WTC11 (cell line): ENCODE data around the gene PPP1R36. TPM values are rescaled to one million over a fixed set of nuclear protein-coding genes. Genes with fewer than 3 reads are reported as not detected.
A peak's percentile ranks its signal among the peaks of the same experiment; 100 is the strongest.
"Not testable (repeated sequence)": the region's sequence is repeated elsewhere in the genome, so short reads cannot be mapped to it uniquely, and the experiment has no call there.

Experiments used
- ATAC-seq: fragments of 200-7000 bp; cut with Tn5 transposase; 2 replicates; pipeline ENCODE4 v1.10.0; 2021; ENCODE audit warnings: mild to moderate bottlenecking, moderate library complexity
- CTCF ChIA-PET: fragments of 300-600 bp; sonication (Branson Sonifier 250); formaldehyde crosslinking; loops from one replicate; lab custom pipeline; 2021; ENCODE audit warnings: antibody characterized with exemption; lab: Charles Lee
- POLR2A ChIA-PET: fragments of 350-600 bp; sonication (Branson Sonifier 250); formaldehyde crosslinking; loops from one replicate; lab custom pipeline; 2021; ENCODE audit warnings: antibody characterized with exemption; lab: Charles Lee
- DNase-seq: peaks from one replicate; pipeline ENCODE4 v3.0.0; 2021; ENCODE audit warnings: low spot score
- H3K27ac Mint-ChIP-seq: 2 replicates; pipeline ENCODE4 v1.8.0; 2021; ENCODE audit warnings: mixed read lengths
- H3K27me3 Mint-ChIP-seq: 2 replicates; pipeline ENCODE4 v1.8.0; 2021; ENCODE audit warnings: low read depth, mild to moderate bottlenecking, moderate library complexity, mixed read lengths
- H3K36me3 Mint-ChIP-seq: 2 replicates; pipeline ENCODE4 v1.8.0; 2021; ENCODE audit warnings: mixed read lengths
- H3K4me1 Mint-ChIP-seq: 2 replicates; pipeline ENCODE4 v1.8.0; 2022; ENCODE audit warnings: mixed read lengths
- H3K4me3 Mint-ChIP-seq: 2 replicates; pipeline ENCODE4 v1.8.0; 2021; ENCODE audit warnings: mild to moderate bottlenecking, moderate library complexity, mixed read lengths
- H3K9me3 Mint-ChIP-seq: 2 replicates; pipeline ENCODE4 v1.8.0; 2021; ENCODE audit warnings: mixed read lengths
- CBFB ChIP-seq: sonication (generic); formaldehyde crosslinking; IDR thresholded peaks from 2 replicates; pipeline ENCODE4 v1.8.1; 2022; ENCODE audit warnings: mild to moderate bottlenecking, low read depth, missing genetic modification reagents
- CREB1 ChIP-seq: sonication (generic); formaldehyde crosslinking; IDR thresholded peaks from 2 replicates; pipeline ENCODE4 v1.8.0; 2023; ENCODE audit warnings: mild to moderate bottlenecking, missing genetic modification reagents
- E2F4 ChIP-seq: sonication (generic); formaldehyde crosslinking; IDR thresholded peaks from 2 replicates; pipeline ENCODE4 v1.8.1; 2022; ENCODE audit warnings: low read depth, mild to moderate bottlenecking, moderate library complexity, missing genetic modification reagents, borderline replicate concordance
- FOXK1 ChIP-seq: sonication (generic); formaldehyde crosslinking; IDR thresholded peaks from 2 replicates; pipeline ENCODE4 v1.8.0; 2022; ENCODE audit warnings: mild to moderate bottlenecking, moderate library complexity, missing genetic modification reagents
- GRHL2 ChIP-seq: fragments of 250-450 bp; sonication (Bioruptor Pico); IDR thresholded peaks from 2 replicates; pipeline ENCODE4 v1.8.0; 2022; ENCODE audit warnings: mild to moderate bottlenecking, moderate library complexity; ENCODE audit not compliant: insufficient replicate concordance, severe bottlenecking
- KAT7 ChIP-seq: sonication (generic); formaldehyde crosslinking; IDR thresholded peaks from 2 replicates; pipeline ENCODE4 v1.8.1; 2023; ENCODE audit warnings: missing genetic modification reagents, mild to moderate bottlenecking, borderline replicate concordance
- MLX ChIP-seq: sonication (generic); formaldehyde crosslinking; IDR thresholded peaks from 2 replicates; pipeline ENCODE4 v1.8.1; 2023; ENCODE audit warnings: mild to moderate bottlenecking, missing genetic modification reagents, moderate library complexity
- MYBL2 ChIP-seq: sonication (generic); formaldehyde crosslinking; IDR thresholded peaks from 2 replicates; pipeline ENCODE4 v1.8.1; 2023; ENCODE audit warnings: mild to moderate bottlenecking, moderate library complexity, missing genetic modification reagents
- NFYB ChIP-seq: sonication (generic); formaldehyde crosslinking; conservative IDR thresholded peaks from 2 replicates; pipeline ENCODE4 v1.8.0; 2022; ENCODE audit warnings: low read depth, missing genetic modification reagents
- SMAD3 ChIP-seq: sonication (generic); formaldehyde crosslinking; IDR thresholded peaks from 2 replicates; pipeline ENCODE4 v1.8.0; 2022; ENCODE audit warnings: missing genetic modification reagents, mild to moderate bottlenecking, borderline replicate concordance
- SMAD4 ChIP-seq: sonication (generic); formaldehyde crosslinking; IDR thresholded peaks from 2 replicates; pipeline ENCODE4 v1.8.0; 2022; ENCODE audit warnings: mild to moderate bottlenecking, missing genetic modification reagents
- STAT6 ChIP-seq: sonication (generic); formaldehyde crosslinking; conservative IDR thresholded peaks from 2 replicates; pipeline ENCODE4 v1.8.1; 2023; ENCODE audit warnings: mild to moderate bottlenecking, low read depth, missing genetic modification reagents, moderate library complexity
- TCF7 ChIP-seq: sonication (generic); formaldehyde crosslinking; IDR thresholded peaks from 2 replicates; pipeline ENCODE4 v1.8.0; 2022; ENCODE audit warnings: mild to moderate bottlenecking, low read depth, missing genetic modification reagents, moderate library complexity
- TEAD4 ChIP-seq: sonication (generic); formaldehyde crosslinking; IDR thresholded peaks from 2 replicates; pipeline ENCODE4 v1.8.0; 2022; ENCODE audit warnings: mild to moderate bottlenecking, missing genetic modification reagents
- USF2 ChIP-seq: sonication (generic); formaldehyde crosslinking; IDR thresholded peaks from 2 replicates; pipeline ENCODE4 v1.8.1; 2023; ENCODE audit warnings: mild to moderate bottlenecking, missing genetic modification reagents, moderate library complexity
- ZBTB21 ChIP-seq: sonication (generic); formaldehyde crosslinking; IDR thresholded peaks from 2 replicates; pipeline ENCODE4 v1.8.1; 2023; ENCODE audit warnings: mild to moderate bottlenecking, missing genetic modification reagents, borderline replicate concordance
- ZNF121 ChIP-seq: sonication (generic); formaldehyde crosslinking; IDR thresholded peaks from 2 replicates; pipeline ENCODE4 v1.8.0; 2023; ENCODE audit warnings: missing genetic modification reagents
- ZNF138 ChIP-seq: sonication (generic); formaldehyde crosslinking; conservative IDR thresholded peaks from 2 replicates; pipeline ENCODE4 v1.8.1; 2022; ENCODE audit warnings: mild to moderate bottlenecking, moderate library complexity, missing genetic modification reagents
- ZNF219 ChIP-seq: sonication (generic); formaldehyde crosslinking; IDR thresholded peaks from 2 replicates; pipeline ENCODE4 v1.8.0; 2023; ENCODE audit warnings: missing genetic modification reagents, mild to moderate bottlenecking, borderline replicate concordance
- ZNF317 ChIP-seq: sonication (generic); formaldehyde crosslinking; IDR thresholded peaks from 2 replicates; pipeline ENCODE4 v1.8.1; 2023; ENCODE audit warnings: low read depth, mild to moderate bottlenecking, moderate library complexity, missing genetic modification reagents, borderline replicate concordance
- ZNF416 ChIP-seq: fragments of 250-450 bp; sonication (Bioruptor Pico); IDR thresholded peaks from 2 replicates; pipeline ENCODE4 v1.9.0; 2021; ENCODE audit warnings: mild to moderate bottlenecking, inconsistent platforms
- ZNF423 ChIP-seq: fragments of 250-450 bp; sonication (Bioruptor Pico); IDR thresholded peaks from 2 replicates; pipeline ENCODE4 v2.1.2; 2022; ENCODE audit warnings: mild to moderate bottlenecking, moderate library complexity
- total RNA-seq: library from RNA; stranded (reverse); gene quantifications from 3 replicates; pipeline ENCODE4 v1.2.3, GENCODE V29; 2021

PPP1R36 gene
- total RNA-seq, 1 experiment from 2014 or later: 0.70 TPM

- peaks cover 20% of the 10 kb centered on the region for H3K27me3 Mint-ChIP-seq
- H3K9me3 Mint-ChIP-seq: no peaks in the 10 kb centered on the region
- POLR2A ChIA-PET: interaction anchor here (1.7 kb wide), 1 partner anchor 14 kb away, joined by 3 read pairs; the partner anchor contains the start of gene HSPA2
- no peaks in the 10 kb centered on the region for H3K36me3 Mint-ChIP-seq
- H3K27ac Mint-ChIP-seq: no peak overlapping the region
- TF ChIP-seq SMAD4 (no peak), ZNF317 (CRISPR knock-in tag) (no peak), KAT7 (CRISPR knock-in tag) (no peak), CREB1 (CRISPR knock-in tag) (no peak), ZNF423 (no peak), MLX (no peak)
- TF ChIP-seq, all 79 proteins: peak for 0
- CTCF ChIA-PET: interaction anchor here (1.2 to 1.4 kb wide), 3 partner anchors 44 to 210 kb away, joined by 4 to 6 read pairs (median 4); no protein-coding TSS in a partner anchor
- DNase-seq (no peak), ATAC-seq (no peak)
- H3K4me3 Mint-ChIP-seq: no peak overlapping the region
- H3K4me1 Mint-ChIP-seq: peaks cover 12% of the 10 kb centered on the region
Observed at GRCh38 chr14:64554556-64554955, 4.8 kb downstream of the PPP1R36 start.

- ATAC-seq: no peak
- Mint-ChIP-seq H3K36me3 (no peaks in the 10 kb centered on the region), H3K4me3 (no peak overlapping the region), H3K4me1 (peaks cover 11% of the 10 kb centered on the region), H3K27me3 (peaks cover 4% of the 10 kb centered on the region), H3K27ac (no peak overlapping the region), H3K9me3 (no peaks in the 10 kb centered on the region)
- DNase-seq: no peak
- POLR2A ChIA-PET: interaction anchor here (0.6 kb wide), 2 partner anchors 14 to 100 kb away, joined by 3 to 4 read pairs; no protein-coding TSS in a partner anchor
- TF ChIP-seq ZNF219: no peak
- TF ChIP-seq ZNF138: no peak
- no peak for TF ChIP-seq USF2
- no peak for TF ChIP-seq STAT6
- no peak for TF ChIP-seq GRHL2 (CRISPR knock-in tag)
- CTCF ChIA-PET: interaction anchor here (0.6 to 1.4 kb wide), 2 partner anchors 46 to 225 kb away, joined by 3 to 7 read pairs; no protein-coding TSS in a partner anchor
Observed at GRCh38 chr14:64556526-64556925, 6.8 kb downstream of the PPP1R36 start.

- Mint-ChIP-seq H3K4me1 (peaks cover 14% of the 10 kb centered on the region), H3K27ac (peak overlapping the region; percentile 25; the same call in 1 of the 2 replicates)
- POLR2A ChIA-PET, H3K4me3 Mint-ChIP-seq, H3K27me3 Mint-ChIP-seq, H3K9me3 Mint-ChIP-seq, DNase-seq, ATAC-seq, H3K36me3 Mint-ChIP-seq: not testable (repeated sequence)
- CTCF ChIA-PET: interaction anchor here (0.9 kb wide), 1 partner anchor 18 kb away, joined by 3 read pairs; the partner anchor contains the start of gene HSPA2
- TF ChIP-seq ZNF121: peak; percentile 90
Observed at GRCh38 chr14:64558216-64558615, 8.5 kb downstream of the PPP1R36 start.

- Mint-ChIP-seq H3K9me3 (no peaks in the 10 kb centered on the region), H3K4me3 (no peak overlapping the region), H3K36me3 (no peaks in the 10 kb centered on the region), H3K27me3 (no peaks in the 10 kb centered on the region; the same call in 1 of the 2 replicates), H3K4me1 (peaks cover 13% of the 10 kb centered on the region), H3K27ac (no peak overlapping the region)
- CTCF ChIA-PET: no interaction called here
- no peak for ATAC-seq
- POLR2A ChIA-PET: no interaction called here
- no peak for DNase-seq
- TF ChIP-seq ZBTB21: no peak
- no peak for TF ChIP-seq E2F4
- TF ChIP-seq ZNF317 (CRISPR knock-in tag): no peak
- TF ChIP-seq MYBL2 (CRISPR knock-in tag): no peak
- no peak for TF ChIP-seq ZNF416 (CRISPR knock-in tag)
- TF ChIP-seq CBFB (CRISPR knock-in tag): no peak
- TF ChIP-seq FOXK1: no peak
- TF ChIP-seq TCF7 (CRISPR knock-in tag): no peak
- TF ChIP-seq STAT6: no peak
- TF ChIP-seq NFYB: no peak
- TF ChIP-seq SMAD3 (CRISPR knock-in tag): no peak
- no peak for TF ChIP-seq ZNF138
- TF ChIP-seq TEAD4 (CRISPR knock-in tag): no peak
Observed at GRCh38 chr14:64561631-64562030, 11.9 kb downstream of the PPP1R36 start.
